GM18867 (cell line): ENCODE results near the gene EDDM3A.

Experiments used
- ATAC-seq: cut with Tn5 transposase; IDR thresholded peaks from one replicate; pipeline ENCODE4 v1.9.1; 2021; ENCODE audit warnings: mild to moderate bottlenecking, moderate library complexity; ENCODE audit not compliant: unreplicated experiment

The EDDM3A gene

GRCh38 chr14:20782280-20782890 is 36.7 kb downstream of the EDDM3A start:
- peak; percentile 58 for ATAC-seq

GRCh38 chr14:20787025-20787424 is 41.3 kb downstream of the EDDM3A start:
- no peak for ATAC-seq

GRCh38 chr14:20789230-20789813 is 43.6 kb downstream of the EDDM3A start:
- ATAC-seq: no peak

GRCh38 chr14:20790464-20791116 is 44.9 kb downstream of the EDDM3A start:
- ATAC-seq: no peak

- ATAC-seq: no peak
Observed at GRCh38 chr14:20791187-20791586, 45.5 kb downstream of the EDDM3A start.

GRCh38 chr14:20791597-20791996 is 45.9 kb downstream of the EDDM3A start:
- ATAC-seq: no peak

GRCh38 chr14:20792556-20792955 is 46.9 kb downstream of the EDDM3A start:
- no peak for ATAC-seq

- no peak for ATAC-seq
Observed at GRCh38 chr14:20794644-20795369, 49.1 kb downstream of the EDDM3A start.

GRCh38 chr14:20797164-20797563 is 51.5 kb downstream of the EDDM3A start:
- ATAC-seq: no peak
